ENCODE measurements around the gene TPX2. TPM values are rescaled to one million over a fixed set of nuclear protein-coding genes. Genes with fewer than 3 reads are reported as not detected.

The TPX2 gene
- total RNA-seq, 1 donor from 2014 or later: 278 TPM

GRCh38 chr20:31833931-31834521 lies 94.9 kb downstream of the TPX2 start:
- Histone ChIP-seq H3K36me3 (no peaks in the 10 kb centered on the region), H3K27ac (no peak overlapping the region), H2AFZ (replicated peaks) (no peak overlapping the region), H4K20me1 (ENCODE audit: low read depth) (no peaks in the 10 kb centered on the region), H3K27me3 (no peaks in the 10 kb centered on the region), H3K79me2 (ENCODE audit: low read depth) (no peaks in the 10 kb centered on the region), H3K9ac (no peak overlapping the region), H3F3A (ENCODE audit: low read depth) (peaks cover 14% of the 10 kb centered on the region), H3K4me1 (peaks cover 22% of the 10 kb centered on the region), H3K4me3 (no peak overlapping the region), H3K9me3 (ENCODE audit: low read depth) (no peaks in the 10 kb centered on the region), H3K4me2 (no peak overlapping the region)
- Mint-ChIP-seq H3K9me3 (no peaks in the 10 kb centered on the region), H3K27me3 (ENCODE audit: insufficient read depth, low read depth) (peaks cover 3% of the 10 kb centered on the region), H3K36me3 (no peaks in the 10 kb centered on the region), H3K4me3 (no peak overlapping the region), H3K4me1 (peaks cover 25% of the 10 kb centered on the region), H3K27ac (no peak overlapping the region)
- TF ChIP-seq EZH2phosphoT487 (IDR thresholded peaks at IDR 0.05) (no peak), EZH2 (IDR thresholded peaks at IDR 0.05) (no peak)
- TF ChIP-seq, protein P1, sequence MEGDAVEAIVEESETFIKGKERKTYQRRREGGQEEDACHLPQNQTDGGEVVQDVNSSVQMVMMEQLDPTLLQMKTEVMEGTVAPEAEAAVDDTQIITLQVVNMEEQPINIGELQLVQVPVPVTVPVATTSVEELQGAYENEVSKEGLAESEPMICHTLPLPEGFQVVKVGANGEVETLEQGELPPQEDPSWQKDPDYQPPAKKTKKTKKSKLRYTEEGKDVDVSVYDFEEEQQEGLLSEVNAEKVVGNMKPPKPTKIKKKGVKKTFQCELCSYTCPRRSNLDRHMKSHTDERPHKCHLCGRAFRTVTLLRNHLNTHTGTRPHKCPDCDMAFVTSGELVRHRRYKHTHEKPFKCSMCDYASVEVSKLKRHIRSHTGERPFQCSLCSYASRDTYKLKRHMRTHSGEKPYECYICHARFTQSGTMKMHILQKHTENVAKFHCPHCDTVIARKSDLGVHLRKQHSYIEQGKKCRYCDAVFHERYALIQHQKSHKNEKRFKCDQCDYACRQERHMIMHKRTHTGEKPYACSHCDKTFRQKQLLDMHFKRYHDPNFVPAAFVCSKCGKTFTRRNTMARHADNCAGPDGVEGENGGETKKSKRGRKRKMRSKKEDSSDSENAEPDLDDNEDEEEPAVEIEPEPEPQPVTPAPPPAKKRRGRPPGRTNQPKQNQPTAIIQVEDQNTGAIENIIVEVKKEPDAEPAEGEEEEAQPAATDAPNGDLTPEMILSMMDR (IDR thresholded peaks at IDR 0.05): no peak
- DNase-seq (ENCODE audit: low spot score): no peak

- Histone ChIP-seq H3K79me2 (ENCODE audit: low read depth) (no peaks in the 10 kb centered on the region), H3K9me3 (ENCODE audit: low read depth) (no peaks in the 10 kb centered on the region), H3K27me3 (no peaks in the 10 kb centered on the region), H2AFZ (replicated peaks) (no peak overlapping the region), H3K4me2 (no peak overlapping the region), H3K4me3 (no peak overlapping the region), H3K27ac (no peak overlapping the region), H3K4me1 (peaks cover 22% of the 10 kb centered on the region), H3K9ac (no peak overlapping the region), H3K36me3 (no peaks in the 10 kb centered on the region), H3F3A (ENCODE audit: low read depth) (peaks cover 14% of the 10 kb centered on the region), H4K20me1 (ENCODE audit: low read depth) (no peaks in the 10 kb centered on the region)
- H3K27ac Mint-ChIP-seq: no peak overlapping the region
- peaks cover 15% of the 10 kb centered on the region for H3K4me1 Mint-ChIP-seq
- TF ChIP-seq EZH2 (IDR thresholded peaks at IDR 0.05) (no peak), EZH2phosphoT487 (IDR thresholded peaks at IDR 0.05) (no peak)
- TF ChIP-seq, protein P1 (IDR thresholded peaks at IDR 0.05): no peak
- peaks cover 3% of the 10 kb centered on the region for H3K27me3 Mint-ChIP-seq (ENCODE audit: insufficient read depth, low read depth)
- H3K36me3 Mint-ChIP-seq: no peaks in the 10 kb centered on the region
- DNase-seq (ENCODE audit: low spot score): no peak
- H3K9me3 Mint-ChIP-seq: no peaks in the 10 kb centered on the region
- H3K4me3 Mint-ChIP-seq: no peak overlapping the region
Observed at GRCh38 chr20:31835554-31835953, 96.5 kb downstream of the TPX2 start.

GRCh38 chr20:31835977-31836852 lies 97.1 kb downstream of the TPX2 start:
- H3K27me3 ChIP-seq: no peaks in the 10 kb centered on the region
- Mint-ChIP-seq H3K4me1 (peaks cover 15% of the 10 kb centered on the region), H3K4me3 (no peak overlapping the region), H3K27me3 (ENCODE audit: insufficient read depth, low read depth) (peaks cover 3% of the 10 kb centered on the region), H3K36me3 (no peaks in the 10 kb centered on the region), H3K9me3 (no peaks in the 10 kb centered on the region), H3K27ac (no peak overlapping the region)
- TF ChIP-seq EZH2phosphoT487 (IDR thresholded peaks at IDR 0.05): no peak
- TF ChIP-seq, protein P1 (IDR thresholded peaks at IDR 0.05): no peak
- TF ChIP-seq EZH2 (IDR thresholded peaks at IDR 0.05): no peak
- H3K9me3 ChIP-seq (ENCODE audit: low read depth): no peaks in the 10 kb centered on the region
- peaks cover 27% of the 10 kb centered on the region for H3K4me1 ChIP-seq
- H4K20me1 ChIP-seq (ENCODE audit: low read depth): no peaks in the 10 kb centered on the region
- no peak overlapping the region for H3K9ac ChIP-seq
- H3K27ac ChIP-seq: no peak overlapping the region
- H3K4me2 ChIP-seq: no peak overlapping the region
- H3K36me3 ChIP-seq: no peaks in the 10 kb centered on the region
- H3K4me3 ChIP-seq: no peak overlapping the region
- H3K79me2 ChIP-seq (ENCODE audit: low read depth): no peaks in the 10 kb centered on the region
- H3F3A ChIP-seq (ENCODE audit: low read depth): peaks cover 14% of the 10 kb centered on the region
- H2AFZ ChIP-seq (replicated peaks): no peak overlapping the region
- no peak for DNase-seq (ENCODE audit: low spot score)
